Measurements from ENCODE around the gene CCNK.

CCNK gene

DNA sequence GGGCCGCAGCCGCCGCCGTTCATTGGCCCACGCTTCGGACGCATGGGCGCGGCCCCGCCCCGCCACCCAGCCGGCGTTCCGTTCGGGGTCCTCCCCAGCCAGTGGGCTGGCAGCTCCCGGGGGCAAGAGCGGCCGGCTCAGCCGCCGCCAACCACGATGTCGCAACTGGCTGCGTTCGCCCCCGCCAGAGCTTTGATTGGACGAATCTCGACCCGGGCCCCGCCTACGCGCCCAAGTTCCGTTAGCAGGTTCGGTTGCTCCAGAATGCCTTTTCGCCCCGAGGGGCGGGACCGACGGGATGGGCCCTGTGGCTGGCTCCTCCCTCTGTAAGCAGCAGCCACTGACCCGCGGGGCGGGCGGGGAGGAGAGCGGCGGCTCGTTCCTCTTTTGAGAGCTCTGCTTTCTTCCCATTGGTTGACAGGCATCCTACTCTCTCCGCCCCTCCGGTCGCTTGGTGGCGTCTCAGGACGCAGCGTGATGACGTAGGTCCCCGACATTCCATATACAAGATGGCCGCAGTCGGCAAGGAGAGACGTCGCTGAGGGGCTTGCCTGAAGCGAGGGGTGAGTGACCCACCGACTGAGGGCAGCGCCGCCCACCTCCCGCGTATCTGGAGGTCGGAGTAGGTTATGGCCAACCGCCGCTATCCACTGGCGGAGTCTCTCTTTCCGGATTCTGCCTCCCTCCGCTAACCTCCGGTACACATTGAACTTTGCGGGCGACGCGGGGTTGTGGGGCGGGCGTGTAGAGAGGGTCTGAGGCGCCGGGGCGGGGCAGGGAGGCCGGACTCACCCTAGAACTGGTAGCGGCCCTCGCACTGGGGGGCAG lies at the start of gene CCNK:
TSS of gene CCNK (plus strand) at position 493 of the 828 bp plus-strand sequence. CDS start 11,269 bp downstream, outside the sequence.
- peak; percentile 99 to 100 (median 100) for DNase-seq

DNA sequence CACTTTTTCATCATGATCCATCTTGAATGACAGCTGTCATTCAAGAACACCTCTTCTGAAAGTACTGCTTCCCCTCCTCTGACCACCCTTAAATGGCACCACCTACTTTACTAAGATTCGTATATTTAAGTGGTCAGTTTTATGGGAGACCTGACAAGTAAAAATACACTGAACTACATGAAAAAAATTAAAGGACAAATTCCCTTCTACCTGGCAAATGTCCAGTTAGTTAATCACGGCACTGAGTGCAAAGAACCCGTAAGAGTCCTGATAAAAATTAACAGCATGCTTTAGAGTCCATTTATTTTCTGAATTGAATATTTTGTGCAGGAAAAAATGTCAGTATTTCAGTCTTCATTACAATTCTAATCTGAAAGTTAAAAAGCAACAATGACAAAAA lies 49.2 kb upstream of the CCNK start:
- DNase-seq: no peak

DNA sequence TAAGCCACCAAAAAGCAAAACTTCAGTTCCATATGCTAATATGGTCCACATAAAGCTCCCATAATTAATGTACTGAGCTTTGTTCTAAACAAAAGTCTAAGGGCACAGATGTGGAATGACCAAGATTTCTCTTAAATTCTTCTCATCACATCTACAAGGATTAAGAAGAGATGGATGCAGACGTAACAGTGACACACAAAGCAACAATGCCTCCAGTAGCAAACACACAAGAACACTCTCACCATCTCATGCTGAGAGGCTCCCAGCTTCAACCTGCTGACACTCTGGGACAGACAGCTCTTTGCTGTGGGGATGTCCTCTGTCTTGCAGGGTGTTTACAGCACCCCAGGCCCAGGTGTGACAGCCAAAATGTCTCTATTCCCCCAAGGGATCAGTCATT lies 48.7 kb upstream of the CCNK start:
- no peak for DNase-seq

DNA sequence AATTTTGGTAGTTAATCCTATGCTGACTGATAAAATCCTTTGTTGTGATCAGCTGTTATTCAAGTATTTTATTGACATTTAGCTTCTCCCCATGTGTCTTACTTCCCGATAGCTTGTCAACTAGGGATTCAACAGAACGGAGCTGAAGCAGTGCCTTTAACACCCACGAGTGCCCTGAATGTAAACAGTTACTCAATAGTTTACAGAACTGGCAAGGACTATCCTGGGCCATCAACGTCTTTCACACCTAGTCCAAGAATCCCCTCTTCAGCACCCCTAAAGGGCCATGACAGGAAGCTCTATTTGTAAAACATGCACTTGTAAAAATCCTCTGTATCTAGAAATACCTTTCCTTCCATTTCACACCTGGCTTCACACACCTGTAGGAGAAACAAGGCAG lies 45.9 kb upstream of the CCNK start:
- DNase-seq: no peak

DNA sequence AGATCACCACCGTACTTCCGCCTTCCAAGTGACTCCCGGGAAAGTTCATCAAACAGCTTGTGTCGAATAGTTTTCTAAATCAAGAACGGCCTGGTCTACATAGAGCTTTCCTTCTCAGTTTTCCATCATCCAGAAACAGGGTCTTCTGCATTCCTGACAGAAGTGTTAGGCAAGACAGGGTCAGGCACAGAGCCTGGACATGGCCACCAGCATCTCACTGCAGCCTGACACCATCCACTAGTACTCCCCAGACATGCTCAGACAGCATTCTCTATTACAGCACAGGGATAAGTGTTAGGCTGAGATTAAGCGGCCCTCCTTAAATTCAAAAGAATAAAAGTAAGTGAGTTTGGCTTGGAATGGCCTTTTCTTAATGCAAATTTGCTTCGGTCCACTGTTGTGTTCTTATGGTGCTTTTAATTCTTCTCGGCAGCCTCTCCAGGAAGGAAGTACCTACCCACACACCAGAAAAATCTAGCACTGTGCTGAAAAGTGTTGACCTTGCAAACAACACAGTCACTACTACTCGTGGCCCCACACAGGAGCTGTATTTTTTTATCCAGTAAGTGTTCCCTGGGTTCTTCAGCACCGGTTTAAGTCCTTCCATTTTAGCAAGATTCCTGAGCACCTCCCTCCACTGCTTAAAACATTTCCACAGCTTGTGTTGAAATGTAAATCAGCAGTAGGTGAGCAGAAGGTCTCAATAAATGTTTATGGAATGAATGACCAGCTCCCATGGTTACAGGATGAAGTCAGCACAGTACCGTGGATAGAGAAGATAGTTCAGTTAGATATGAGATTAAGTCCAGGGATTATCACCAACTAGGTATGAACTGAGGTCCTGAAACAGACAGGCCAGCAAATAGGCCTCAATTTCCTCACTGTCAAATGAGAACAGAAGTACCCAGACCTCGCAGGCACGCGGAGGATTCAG lies 44.7 kb upstream of the CCNK start:
- DNase-seq: no peak

DNA sequence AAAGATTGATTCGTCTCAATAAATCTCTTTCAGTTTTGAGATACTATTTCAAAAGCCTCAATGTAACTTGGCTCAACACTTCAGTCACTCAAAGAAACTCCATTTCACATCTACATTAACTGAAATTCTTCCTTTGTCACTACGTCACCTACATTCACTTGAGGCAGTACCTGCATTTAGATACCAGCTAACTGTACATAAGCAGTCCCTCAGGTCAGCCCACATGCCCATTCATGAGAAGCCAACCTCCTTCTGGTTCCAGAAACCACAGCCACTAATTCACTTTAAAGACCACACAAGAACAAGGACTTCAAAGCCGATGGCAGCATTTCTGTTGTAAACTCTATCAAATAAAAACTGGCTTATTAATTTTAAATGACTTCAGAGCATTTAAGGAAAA lies 43.5 kb upstream of the CCNK start:
- DNase-seq: no peak

DNA sequence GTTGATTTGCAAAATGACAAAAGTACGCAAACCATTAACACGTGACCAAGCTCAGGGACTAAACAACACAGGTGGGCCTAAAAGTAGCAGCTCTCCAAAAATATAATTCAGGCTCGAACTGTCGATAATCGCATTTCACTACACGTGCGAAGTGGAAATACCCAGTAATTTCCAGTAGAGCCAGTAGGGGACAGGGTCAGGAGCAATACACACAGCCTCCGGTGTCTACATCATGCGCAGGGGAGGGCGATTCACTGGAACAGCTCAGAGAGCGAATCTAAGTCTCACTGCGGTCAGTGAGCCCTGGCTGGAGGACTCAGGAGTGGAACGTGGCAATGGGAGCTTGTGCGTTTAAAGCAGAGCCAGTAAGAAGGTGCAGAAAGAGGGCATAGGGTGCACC lies 40.9 kb upstream of the CCNK start:
- no peak for DNase-seq

DNA sequence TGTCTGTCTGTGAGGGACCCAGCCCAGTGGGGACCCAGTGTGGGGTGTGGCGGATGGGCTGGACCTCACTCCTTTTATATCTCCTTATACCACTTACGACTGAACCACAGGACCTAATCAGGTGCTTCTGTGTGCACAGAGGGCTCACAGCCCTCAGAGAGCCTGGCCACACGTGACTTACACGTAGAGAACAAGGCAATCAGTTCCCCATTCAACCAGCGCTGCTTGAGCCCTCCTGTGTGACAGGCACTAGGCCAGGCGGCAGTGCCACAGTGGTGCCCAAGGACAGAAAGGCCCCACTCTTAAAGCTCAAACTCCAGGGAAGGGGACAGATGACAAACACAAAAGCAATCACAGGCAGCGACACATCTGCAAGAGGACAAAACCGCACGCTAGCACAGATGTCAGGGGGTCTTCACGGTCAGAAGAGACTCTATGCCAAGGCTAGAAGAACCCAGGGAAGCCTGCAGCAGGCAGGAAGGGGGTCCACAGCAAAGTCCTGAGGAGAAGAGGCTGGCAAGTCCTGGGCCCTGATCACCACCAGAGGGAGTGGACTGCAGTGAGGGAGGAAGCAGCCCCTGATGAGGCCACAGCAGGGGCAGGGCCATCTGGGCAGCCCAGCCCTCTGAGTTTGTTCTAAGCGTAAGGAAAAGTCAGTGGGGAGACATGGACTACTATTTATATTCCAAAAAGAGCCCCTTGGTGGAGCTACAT lies 39.9 kb upstream of the CCNK start:
- no peak for DNase-seq

DNA sequence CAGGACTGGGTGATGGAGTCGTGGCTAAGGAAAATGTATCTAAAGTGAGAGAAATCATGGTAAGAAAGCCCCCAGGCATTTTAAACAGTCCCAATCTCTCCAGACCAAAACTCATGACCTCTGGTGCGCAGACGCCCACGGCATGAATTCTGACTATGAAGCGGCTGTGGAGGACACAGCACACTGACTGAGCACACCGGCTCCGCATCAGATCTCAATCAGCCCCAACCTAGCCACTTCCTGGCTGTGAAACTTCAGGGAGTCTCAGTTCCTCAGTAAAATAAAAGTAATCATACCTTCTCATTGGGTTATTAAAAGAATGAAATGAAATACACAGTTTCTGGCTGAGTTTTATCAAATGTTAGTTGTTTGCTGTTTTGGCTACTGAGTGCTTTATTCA lies 39.3 kb upstream of the CCNK start:
- no peak for DNase-seq

DNA sequence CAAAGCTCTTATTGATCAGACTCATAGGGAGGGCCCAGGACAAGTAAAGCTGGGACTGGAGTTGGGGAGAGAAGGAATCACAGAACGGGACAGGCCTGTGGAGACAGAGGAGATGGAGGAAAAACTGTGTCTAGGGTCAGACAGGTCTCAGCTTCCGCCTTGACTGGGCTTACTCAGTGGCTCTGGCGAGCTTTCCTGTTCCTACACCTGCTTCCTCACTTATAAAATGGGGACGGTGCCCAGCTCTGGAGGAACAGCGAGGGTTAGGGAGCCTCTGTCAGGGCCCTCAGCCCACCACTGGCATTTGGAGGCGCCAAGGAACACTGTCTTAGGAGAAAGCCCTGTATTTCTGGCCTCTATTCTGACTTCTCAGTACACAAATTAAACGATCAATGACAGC lies 35.3 kb upstream of the CCNK start:
- DNase-seq: no peak

DNA sequence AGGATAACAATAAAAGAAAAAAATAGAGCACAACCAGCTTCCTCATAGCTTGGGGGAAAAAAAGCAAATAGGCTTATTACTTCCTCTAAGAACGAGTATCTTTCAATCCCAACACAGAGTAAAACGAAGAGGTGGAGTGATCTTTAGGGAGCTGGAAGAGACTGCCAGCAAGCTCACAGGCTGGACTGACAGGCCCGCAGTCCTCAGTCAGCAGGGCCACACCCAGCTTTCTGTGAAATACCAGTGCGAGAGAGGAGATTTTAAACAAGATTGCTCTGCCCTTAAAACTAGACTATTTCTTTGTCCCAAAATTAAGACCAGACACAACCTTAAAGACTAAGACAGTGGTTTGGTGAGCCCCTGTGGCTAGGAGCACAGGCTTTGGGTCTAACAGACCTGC lies 33.5 kb upstream of the CCNK start:
- no peak for DNase-seq

DNA sequence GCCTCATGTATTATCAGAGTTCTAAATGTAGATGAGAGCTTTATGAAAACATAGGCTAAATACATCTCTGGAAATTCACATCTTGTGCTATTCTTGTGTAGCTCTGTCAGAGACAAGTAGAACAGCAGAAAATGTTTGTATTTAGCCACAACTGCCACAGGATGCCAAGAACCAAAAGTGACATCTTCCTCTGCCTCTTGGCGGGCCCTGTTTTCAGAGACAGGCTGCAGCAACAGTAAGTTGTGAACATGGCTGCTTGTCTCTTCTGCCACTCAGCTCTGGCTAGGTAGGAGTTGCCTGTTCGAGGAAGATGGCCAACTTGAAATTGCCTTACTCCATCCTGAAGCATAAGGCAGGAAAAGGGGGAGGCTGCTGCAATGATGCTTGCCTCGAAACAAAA lies 30.9 kb upstream of the CCNK start:
- DNase-seq: no peak

DNA sequence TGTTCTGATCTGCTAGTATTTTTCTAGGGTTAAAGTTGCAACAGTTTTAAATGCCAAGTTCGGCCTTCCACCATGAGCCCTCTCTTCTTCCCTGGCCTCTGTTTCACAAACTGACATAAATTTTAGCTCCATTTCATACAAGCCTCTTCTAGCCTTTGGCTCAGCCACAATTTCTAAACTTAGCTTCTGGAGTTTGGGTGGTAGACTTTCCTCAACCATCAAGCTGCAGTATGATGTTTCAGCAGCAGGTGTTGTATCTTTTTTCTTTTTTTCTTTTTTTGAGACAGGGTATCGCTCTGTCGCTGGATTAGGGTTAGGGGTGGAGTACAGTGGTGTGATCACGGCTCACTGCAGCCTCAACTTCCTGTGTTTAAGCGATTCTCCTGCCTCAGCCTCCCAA lies 30.0 kb upstream of the CCNK start:
- DNase-seq: no peak

DNA sequence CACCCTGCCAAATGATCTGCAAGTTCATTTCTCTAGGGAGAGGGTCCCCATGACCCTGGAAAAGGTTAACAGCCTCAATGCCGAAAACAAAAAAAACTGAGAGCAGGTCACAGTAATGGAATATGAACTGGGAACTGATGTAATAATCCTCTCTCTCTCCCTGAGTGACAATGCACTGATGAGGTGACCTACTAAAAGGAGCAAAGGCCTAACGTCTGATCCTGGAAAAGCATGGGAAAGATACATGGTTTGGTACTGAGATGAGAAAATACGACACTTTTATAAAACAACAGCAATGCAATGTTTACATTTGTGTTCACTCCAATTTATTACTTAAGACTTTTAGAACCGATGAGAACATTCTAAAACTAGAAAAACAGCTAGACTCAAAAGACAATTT lies 28.2 kb upstream of the CCNK start:
- DNase-seq: no peak

DNA sequence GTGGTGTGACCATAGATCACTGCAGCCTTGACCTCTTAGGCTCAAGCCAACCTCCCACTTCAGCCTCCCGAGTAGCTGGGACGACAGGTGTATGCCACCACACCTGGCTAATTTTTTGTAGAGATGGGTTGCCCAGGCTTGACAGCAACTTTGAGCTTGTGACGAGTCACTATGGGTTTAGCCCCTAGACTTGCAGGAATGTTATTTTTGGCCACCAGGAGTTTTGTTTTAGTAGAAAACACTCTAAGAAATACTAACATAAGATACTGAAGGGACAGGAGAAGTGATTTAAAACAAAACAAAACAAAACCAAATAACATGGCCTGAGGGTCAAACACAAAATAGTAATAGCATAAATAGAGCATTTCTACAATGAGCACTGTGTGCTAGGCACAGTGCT lies 27.0 kb upstream of the CCNK start:
- no peak for DNase-seq

DNA sequence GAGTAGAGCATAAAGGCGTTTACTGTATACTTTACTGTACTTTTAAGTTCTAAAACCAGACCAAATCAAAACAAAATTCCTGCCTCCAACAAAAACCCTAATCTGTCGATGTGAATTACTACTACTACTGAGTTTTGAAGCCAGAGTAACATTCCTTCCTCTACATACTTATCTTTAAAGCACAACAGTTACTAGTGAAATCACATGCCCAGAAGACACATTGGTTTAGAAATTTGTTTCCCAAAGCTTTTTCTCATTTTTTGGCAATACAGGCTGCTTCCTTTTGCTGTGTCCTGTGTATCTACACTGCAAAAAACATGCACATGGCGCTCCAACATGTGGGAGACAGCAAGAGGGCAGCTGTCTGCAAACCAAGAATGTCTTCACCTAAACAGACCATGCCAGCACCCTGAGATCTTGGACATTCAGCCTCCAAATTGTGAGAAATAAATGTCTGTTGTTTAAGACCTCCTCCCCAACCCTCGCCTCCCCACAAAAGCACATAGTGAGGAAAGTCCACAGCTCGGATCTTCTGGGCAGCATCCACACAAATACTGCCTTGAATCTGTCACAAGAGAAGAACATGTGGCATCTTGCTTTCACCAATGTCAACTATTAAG lies 21.6 kb upstream of the CCNK start:
- no peak for DNase-seq

DNA sequence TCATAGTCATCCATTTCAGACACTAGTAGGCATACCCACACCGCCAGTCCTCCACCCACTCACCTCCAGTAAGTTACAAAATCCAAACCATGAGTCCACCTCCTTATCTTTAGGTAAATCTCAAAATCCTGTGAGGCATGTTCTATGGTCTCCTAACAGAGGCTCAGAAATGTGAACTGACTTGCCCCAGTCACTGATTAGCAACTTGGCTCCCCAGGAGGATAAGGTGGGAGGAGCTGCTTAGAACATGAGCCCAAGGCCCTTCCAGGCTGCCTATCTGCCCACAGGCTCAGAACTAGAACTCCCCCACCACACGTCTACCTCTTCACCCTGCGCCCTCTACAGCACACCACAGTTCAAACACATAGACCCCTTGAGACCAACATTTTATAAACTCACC lies 20.4 kb upstream of the CCNK start:
- DNase-seq: no peak

DNA sequence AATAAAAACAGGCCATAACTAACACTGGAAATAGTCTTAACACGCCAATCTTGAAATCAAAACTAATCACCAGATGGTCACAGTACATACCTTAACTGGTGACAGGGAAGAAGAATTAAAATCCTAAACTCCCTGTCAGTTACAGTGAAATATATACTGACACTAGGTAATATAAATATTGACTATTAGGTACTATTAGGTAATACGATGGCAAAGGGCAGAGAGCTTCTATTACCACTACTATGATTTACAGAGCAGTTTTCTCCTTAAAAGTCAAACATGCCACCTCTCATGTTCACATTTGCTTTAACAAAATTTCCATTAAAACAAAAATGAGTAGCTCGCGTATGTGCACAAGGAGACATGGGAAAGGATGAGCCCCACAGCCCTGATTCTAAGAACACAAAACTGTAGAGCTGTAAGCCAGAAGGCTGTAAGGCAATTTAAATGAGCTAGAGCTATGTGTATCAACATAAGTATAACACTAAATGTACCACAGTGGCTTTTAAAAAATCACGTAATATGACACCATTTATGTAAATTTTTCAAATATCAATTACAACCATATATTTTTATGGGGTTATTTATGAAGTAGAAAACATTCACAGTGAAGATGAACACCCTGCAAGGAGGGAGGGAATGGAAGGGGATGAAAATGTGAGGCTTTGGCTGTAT lies 19.7 kb upstream of the CCNK start:
- DNase-seq: no peak

DNA sequence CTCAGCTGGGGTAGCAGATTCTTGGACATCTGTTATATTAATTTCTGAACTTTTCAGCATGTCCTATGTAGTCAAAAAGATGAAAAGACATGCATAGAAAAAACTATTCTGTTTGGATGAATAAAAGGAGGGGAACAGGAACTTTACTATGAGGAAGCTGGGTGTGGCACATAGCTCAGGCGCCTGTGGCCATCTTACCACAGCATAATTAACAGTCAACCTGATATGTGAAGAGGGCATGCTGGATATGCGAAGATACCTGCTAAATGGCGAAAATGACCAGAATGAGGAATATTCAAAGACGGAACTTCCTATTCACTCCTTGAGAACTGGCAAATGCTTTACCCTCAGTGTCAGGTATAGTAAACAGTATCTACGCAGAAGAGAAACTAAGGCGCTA lies 19.0 kb upstream of the CCNK start:
- DNase-seq: no peak

DNA sequence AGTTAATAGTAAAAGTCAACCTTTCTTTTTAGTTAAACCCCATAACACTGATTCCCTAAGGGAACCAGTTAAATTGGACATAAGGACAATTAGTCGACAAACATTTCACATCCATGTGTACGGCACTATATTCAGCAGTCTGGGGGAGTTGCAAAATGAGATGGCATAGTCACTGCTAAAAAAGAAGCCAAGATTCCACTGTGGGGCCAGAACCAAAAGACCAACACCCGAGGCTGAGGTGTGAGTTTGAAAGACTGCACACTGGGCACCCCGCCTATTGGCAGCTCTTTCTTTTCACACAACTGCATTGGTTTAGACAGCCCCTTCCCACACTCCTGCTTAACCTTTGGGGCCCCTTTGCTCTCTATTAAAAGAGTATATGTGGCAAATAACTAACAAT lies 17.2 kb upstream of the CCNK start:
- DNase-seq: no peak

DNA sequence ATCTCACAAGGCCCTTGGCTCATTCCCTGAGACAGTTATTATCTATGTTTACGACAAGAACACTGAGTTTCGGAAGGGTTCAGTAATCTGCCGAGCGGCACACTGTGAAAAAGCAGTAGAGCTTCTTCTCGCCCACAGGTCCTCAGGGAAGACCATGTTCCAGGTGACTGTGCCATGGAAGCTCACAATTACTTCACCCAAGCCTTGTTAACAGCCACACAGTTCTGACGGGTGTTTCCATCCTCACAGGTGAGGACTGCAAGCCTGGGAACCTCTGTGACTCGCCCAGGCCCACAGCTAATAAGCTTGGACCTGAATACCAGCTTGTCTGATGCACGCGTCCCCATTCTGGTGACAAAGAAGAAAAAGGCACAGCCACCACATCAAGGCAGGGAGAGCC lies 15.9 kb upstream of the CCNK start:
- DNase-seq: no peak

DNA sequence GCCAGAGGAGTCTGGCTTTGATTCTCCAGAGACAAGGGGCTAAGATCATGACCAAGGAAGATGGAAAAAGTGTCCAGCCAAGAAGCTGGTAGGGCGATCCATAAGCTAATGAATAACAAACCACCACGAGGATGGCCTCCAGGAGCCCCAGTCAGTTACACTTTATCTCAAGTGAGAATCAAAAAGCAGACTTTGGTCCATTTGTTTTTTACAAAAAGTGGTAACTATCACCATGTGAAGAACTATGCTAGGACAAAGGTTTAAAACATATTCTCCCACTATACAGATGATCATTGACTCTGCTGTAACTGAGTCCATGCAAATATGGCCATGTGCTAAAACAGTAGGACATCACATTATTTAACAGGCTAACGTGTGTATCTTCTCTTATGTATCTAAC lies 14.5 kb upstream of the CCNK start:
- no peak for DNase-seq

Measured in activated naive CD4-positive, alpha-beta T cell (primary cell).